ENCODE measurements around the gene CC2D2A.

- TF ChIP-seq CTCF (conservative IDR thresholded peaks at IDR 0.05; ENCODE audit: low read depth, low read length) = no peak
- TF ChIP-seq EZH2 (IDR thresholded peaks at IDR 0.05; ENCODE audit: borderline replicate concordance, low read depth, low read length, poor library complexity, severe bottlenecking) = no peak
These were observed 44.2 kb upstream of the CC2D2A start for GRCh38 chr4:15425520-15425919.
